AG04450 (cell line): ENCODE results near the gene TRIM29. TPM values are rescaled to one million over a fixed set of nuclear protein-coding genes. Genes with fewer than 3 reads are reported as not detected.

ENCODE experiments used
- CTCF ChIA-PET: fragments of 300-600, 350-600 bp; formaldehyde crosslinking; extraction: SDS; loops from one replicate; lab custom pipeline; 2022; ENCODE audit warnings: antibody characterized with exemption, inconsistent platforms; lab: Charles Lee
- POLR2A ChIA-PET: fragments of 350-600 bp; formaldehyde crosslinking; extraction: SDS; loops from one replicate; lab custom pipeline; 2021; ENCODE audit warnings: antibody characterized with exemption, inconsistent platforms; lab: Yijun Ruan, JAX
- DNase-seq: peaks from one replicate; pipeline ENCODE4 v3.0.0-alpha.2; 2011; ENCODE audit warnings: low read depth, low spot score
- H3K27ac ChIP-seq: one replicate; pipeline ENCODE4 v1.5.1; 2012; ENCODE audit warnings: low read depth, low read length, control low read depth
- H3K27me3 ChIP-seq: one replicate; pipeline ENCODE4 v1.6.0; 2012; ENCODE audit warnings: low read length; ENCODE audit not compliant: control insufficient read depth, insufficient read depth
- H3K4me3 ChIP-seq: 2 replicates; pipeline ENCODE4 v1.5.1; 2011; ENCODE audit warnings: mild to moderate bottlenecking, low read depth, low read length, control low read depth
- H3K9me3 ChIP-seq: 2 replicates; pipeline ENCODE4 v1.5.1; 2012; ENCODE audit warnings: low read length; ENCODE audit not compliant: control insufficient read depth, insufficient read depth
- CTCF ChIP-seq: IDR thresholded peaks from 2 replicates; pipeline ENCODE4 v1.5.1; 2011; ENCODE audit warnings: low read depth, low read length, control low read depth, inconsistent platforms
- polyA plus RNA-seq: library from polyadenylated mRNA; depleted of rRNA; stranded (reverse); fragments of >200 nt; gene quantifications from 2 replicates; pipeline ENCODE4 v1.2.3, GENCODE V29; 2011

TRIM29 gene
- polyA plus RNA-seq, 1 experiment, result 0.07 TPM

GRCh38 chr11:120067438-120068113 is 70.3 kb downstream of the TRIM29 start:
- Histone ChIP-seq H3K4me3 (no peak overlapping the region), H3K27me3 (peaks cover 12% of the 10 kb centered on the region), H3K27ac (no peak overlapping the region), H3K9me3 (no peaks in the 10 kb centered on the region)
- TF ChIP-seq CTCF, result no peak
- ChIA-PET CTCF (no interaction called here), POLR2A (no interaction called here)
- DNase-seq, result no peak

GRCh38 chr11:120066738-120067437 is 71.0 kb downstream of the TRIM29 start:
- H3K27ac ChIP-seq, result no peak overlapping the region
- H3K9me3 ChIP-seq, result no peaks in the 10 kb centered on the region
- ChIA-PET POLR2A (no interaction called here), CTCF (no interaction called here)
- TF ChIP-seq CTCF, result no peak
- H3K4me3 ChIP-seq, result no peak overlapping the region
- DNase-seq, result no peak
- peaks cover 19% of the 10 kb centered on the region for H3K27me3 ChIP-seq

- H3K27me3 ChIP-seq, result peaks cover 25% of the 10 kb centered on the region
- POLR2A ChIA-PET, result no interaction called here
- no peak for TF ChIP-seq CTCF
- H3K9me3 ChIP-seq, result no peaks in the 10 kb centered on the region
- CTCF ChIA-PET, result interaction anchor here (0.6 kb wide), 1 partner anchor 477 kb away, joined by 7 read pairs; no protein-coding TSS in a partner anchor
- no peak overlapping the region for H3K4me3 ChIP-seq
- no peak overlapping the region for H3K27ac ChIP-seq
- DNase-seq, result no peak
Measured at GRCh38 chr11:120065876-120066275, 72.0 kb downstream of the TRIM29 start.

GRCh38 chr11:120065176-120065575 is 72.7 kb downstream of the TRIM29 start:
- CTCF ChIA-PET, result interaction anchor here (0.6 kb wide), 1 partner anchor 476 kb away, joined by 7 read pairs; no protein-coding TSS in a partner anchor
- TF ChIP-seq CTCF, result no peak
- no peak for DNase-seq
- no peaks in the 10 kb centered on the region for H3K9me3 ChIP-seq
- POLR2A ChIA-PET, result no interaction called here
- peaks cover 25% of the 10 kb centered on the region for H3K27me3 ChIP-seq
- H3K27ac ChIP-seq, result no peak overlapping the region
- H3K4me3 ChIP-seq, result no peak overlapping the region

GRCh38 chr11:120064341-120064740 is 73.6 kb downstream of the TRIM29 start:
- no peak for TF ChIP-seq CTCF
- no peak for DNase-seq
- H3K27ac ChIP-seq, result no peak overlapping the region
- no peaks in the 10 kb centered on the region for H3K9me3 ChIP-seq
- peaks cover 25% of the 10 kb centered on the region for H3K27me3 ChIP-seq
- no peak overlapping the region for H3K4me3 ChIP-seq
- ChIA-PET CTCF (no interaction called here), POLR2A (no interaction called here)
